ENCODE measurements around the gene CD79A.

Gene CD79A

DNA sequence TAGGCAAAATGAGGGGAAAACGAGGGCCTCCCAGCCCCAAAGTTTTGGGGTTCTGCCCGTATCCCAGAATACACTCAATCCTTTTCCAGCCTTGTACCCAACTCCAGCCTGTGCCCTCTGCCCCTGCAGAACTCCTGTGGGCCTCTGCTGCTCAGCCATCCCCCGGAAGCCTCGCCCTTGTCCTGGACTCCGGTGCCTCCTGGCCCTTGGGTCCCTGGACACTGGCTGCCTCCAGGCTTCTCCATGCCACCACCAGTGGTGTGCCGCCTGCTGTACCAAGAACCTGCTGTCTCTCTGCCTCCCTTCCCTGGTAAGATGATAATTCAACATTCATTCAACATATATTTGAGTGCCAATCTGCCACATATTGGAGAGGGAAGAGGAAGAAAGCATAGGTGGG lies 28.4 kb upstream of the CD79A start:
- no peak for TF ChIP-seq TAF1 (IDR thresholded peaks at IDR 0.05; ENCODE audit: borderline replicate concordance, insufficient read depth, low read length)
- TF ChIP-seq, protein P1, sequence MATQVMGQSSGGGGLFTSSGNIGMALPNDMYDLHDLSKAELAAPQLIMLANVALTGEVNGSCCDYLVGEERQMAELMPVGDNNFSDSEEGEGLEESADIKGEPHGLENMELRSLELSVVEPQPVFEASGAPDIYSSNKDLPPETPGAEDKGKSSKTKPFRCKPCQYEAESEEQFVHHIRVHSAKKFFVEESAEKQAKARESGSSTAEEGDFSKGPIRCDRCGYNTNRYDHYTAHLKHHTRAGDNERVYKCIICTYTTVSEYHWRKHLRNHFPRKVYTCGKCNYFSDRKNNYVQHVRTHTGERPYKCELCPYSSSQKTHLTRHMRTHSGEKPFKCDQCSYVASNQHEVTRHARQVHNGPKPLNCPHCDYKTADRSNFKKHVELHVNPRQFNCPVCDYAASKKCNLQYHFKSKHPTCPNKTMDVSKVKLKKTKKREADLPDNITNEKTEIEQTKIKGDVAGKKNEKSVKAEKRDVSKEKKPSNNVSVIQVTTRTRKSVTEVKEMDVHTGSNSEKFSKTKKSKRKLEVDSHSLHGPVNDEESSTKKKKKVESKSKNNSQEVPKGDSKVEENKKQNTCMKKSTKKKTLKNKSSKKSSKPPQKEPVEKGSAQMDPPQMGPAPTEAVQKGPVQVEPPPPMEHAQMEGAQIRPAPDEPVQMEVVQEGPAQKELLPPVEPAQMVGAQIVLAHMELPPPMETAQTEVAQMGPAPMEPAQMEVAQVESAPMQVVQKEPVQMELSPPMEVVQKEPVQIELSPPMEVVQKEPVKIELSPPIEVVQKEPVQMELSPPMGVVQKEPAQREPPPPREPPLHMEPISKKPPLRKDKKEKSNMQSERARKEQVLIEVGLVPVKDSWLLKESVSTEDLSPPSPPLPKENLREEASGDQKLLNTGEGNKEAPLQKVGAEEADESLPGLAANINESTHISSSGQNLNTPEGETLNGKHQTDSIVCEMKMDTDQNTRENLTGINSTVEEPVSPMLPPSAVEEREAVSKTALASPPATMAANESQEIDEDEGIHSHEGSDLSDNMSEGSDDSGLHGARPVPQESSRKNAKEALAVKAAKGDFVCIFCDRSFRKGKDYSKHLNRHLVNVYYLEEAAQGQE (IDR thresholded peaks at IDR 0.05; ENCODE audit: insufficient read depth in 1 of 2, low read depth in 2 of 2, low read length in 2 of 2), result no peak

DNA sequence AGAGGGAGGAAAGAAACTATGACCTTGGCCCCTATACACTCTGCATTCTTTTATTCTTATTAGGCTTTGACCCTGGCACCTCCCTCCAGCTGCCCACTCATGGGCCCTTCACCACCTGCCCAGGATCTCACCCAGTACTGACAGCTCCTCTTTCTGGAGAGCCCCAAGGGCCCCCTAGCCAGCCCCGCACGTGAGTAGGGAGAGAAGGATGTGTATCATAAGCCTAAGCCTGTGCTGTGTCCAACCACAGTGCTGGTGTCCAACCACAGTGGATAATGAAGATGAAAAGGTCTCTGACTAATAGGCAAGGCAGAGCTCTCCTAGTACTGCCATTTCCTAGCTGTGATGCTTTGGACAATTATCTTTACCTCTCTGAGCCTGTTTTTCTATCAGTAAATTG lies 28.0 kb upstream of the CD79A start:
- no peak for TF ChIP-seq SIN3A (IDR thresholded peaks at IDR 0.05; ENCODE audit: borderline replicate concordance, insufficient read depth, low read length)
- TF ChIP-seq POLR2AphosphoS5 (IDR thresholded peaks at IDR 0.05; ENCODE audit: low read depth, low read length), result no peak
- TF ChIP-seq FOXP2 (optimal IDR thresholded peaks at IDR 0.05; ENCODE audit: borderline replicate concordance, extremely low read depth, extremely low read length, insufficient read depth), result no peak
- TF ChIP-seq, protein P1 (IDR thresholded peaks at IDR 0.05; ENCODE audit: insufficient read depth in 1 of 2, low read depth in 2 of 2, low read length in 2 of 2), result no peak
- no peak for TF ChIP-seq TAF1 (IDR thresholded peaks at IDR 0.05; ENCODE audit: borderline replicate concordance, insufficient read depth, low read length)

DNA sequence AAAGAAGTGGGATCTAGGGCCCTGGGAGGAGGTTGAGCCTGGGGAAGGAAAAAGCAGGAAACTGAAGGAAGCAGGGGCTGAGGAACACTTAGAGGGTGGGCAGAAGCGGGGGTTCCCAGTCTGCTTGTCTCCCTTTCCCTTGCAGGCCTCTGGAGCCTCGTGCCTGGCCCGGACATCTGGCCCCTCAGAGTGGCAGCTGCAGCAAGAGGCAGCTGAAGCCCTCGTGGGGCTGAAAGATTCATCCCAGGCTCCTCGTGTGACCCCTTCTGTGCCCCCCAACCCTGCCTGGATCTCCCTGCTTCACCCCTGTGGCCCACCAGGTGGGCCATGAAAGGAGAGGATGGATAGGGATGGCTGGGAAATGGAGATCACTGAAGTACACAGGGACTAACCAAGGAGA lies 26.7 kb upstream of the CD79A start:
- no peak for TF ChIP-seq POLR2AphosphoS5 (IDR thresholded peaks at IDR 0.05; ENCODE audit: low read depth, low read length)
- TF ChIP-seq TAF1 (IDR thresholded peaks at IDR 0.05; ENCODE audit: borderline replicate concordance, insufficient read depth, low read length), result no peak
- no peak for TF ChIP-seq SIN3A (IDR thresholded peaks at IDR 0.05; ENCODE audit: borderline replicate concordance, insufficient read depth, low read length)

DNA sequence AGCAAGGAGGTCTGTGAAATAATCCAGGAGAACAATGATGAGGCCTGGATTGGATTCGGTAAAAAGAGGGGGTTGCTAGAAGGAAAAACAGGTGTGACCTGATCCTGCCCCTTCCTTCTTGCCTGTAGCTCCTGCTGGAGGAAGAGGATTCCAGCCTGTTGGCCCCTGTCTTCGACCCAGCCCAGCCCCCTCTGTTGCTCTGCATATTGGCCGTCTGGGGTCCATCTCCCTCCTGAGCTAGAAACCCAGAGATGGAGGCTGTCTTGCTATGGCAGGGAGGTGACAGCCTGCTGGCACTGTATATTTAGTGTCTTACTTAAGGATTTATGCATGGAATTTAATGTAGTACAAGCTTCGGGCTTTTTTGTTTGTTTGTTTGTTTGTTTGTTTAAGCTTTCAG lies 25.6 kb upstream of the CD79A start:
- TF ChIP-seq, protein P1 (IDR thresholded peaks at IDR 0.05; ENCODE audit: insufficient read depth in 1 of 2, low read depth in 2 of 2, low read length in 2 of 2), result no peak
- TF ChIP-seq TAF1 (IDR thresholded peaks at IDR 0.05; ENCODE audit: borderline replicate concordance, insufficient read depth, low read length) (no peak), FOXP2 (optimal IDR thresholded peaks at IDR 0.05; ENCODE audit: borderline replicate concordance, extremely low read depth, extremely low read length, insufficient read depth) (no peak), SIN3A (IDR thresholded peaks at IDR 0.05; ENCODE audit: borderline replicate concordance, insufficient read depth, low read length) (no peak), POLR2AphosphoS5 (IDR thresholded peaks at IDR 0.05; ENCODE audit: low read depth, low read length) (no peak)

DNA sequence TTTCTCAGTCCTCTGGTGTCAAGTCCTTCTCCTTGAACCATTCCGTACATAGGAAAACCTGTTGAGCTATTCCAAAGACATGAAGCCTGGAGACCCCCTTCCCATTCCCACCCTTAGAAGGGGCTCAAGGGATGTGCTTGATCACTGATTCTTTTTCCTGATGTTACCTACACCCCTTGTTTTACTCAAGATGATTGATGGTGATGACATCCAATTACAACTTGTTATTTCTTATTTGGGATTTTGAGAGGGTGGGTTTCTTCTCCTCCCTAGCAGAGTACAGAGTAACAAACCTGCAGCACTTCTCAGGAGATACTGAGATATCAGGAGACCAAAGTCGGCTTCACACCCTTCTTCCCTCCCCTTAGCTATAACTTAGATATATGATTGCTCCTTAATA lies 23.7 kb upstream of the CD79A start:
- TF ChIP-seq TAF1 (IDR thresholded peaks at IDR 0.05; ENCODE audit: borderline replicate concordance, insufficient read depth, low read length) (no peak), SIN3A (IDR thresholded peaks at IDR 0.05; ENCODE audit: borderline replicate concordance, insufficient read depth, low read length) (no peak), FOXP2 (optimal IDR thresholded peaks at IDR 0.05; ENCODE audit: borderline replicate concordance, extremely low read depth, extremely low read length, insufficient read depth) (no peak), POLR2AphosphoS5 (IDR thresholded peaks at IDR 0.05; ENCODE audit: low read depth, low read length) (no peak)
- TF ChIP-seq, protein P1 (IDR thresholded peaks at IDR 0.05; ENCODE audit: insufficient read depth in 1 of 2, low read depth in 2 of 2, low read length in 2 of 2), result no peak

All from PFSK-1 (cell line).